ENCODE data around the gene COQ8B.

- TF ChIP-seq CTCF (IDR thresholded peaks at IDR 0.05; ENCODE audit: low read length) (no peak), EZH2 (IDR thresholded peaks at IDR 0.05; ENCODE audit: borderline replicate concordance, low read length) (no peak)
Observed at GRCh38 chr19:40707615-40708014, 9.1 kb downstream of the COQ8B start.

Measured in OCI-LY1 (cell line).